ENCODE results near the gene RRP12.
"Not testable (repeated sequence)": the region's sequence is repeated elsewhere in the genome, so short reads cannot be mapped to it uniquely, and the experiment has no call there.

RRP12 gene

GRCh38 chr10:97400665-97401454, at the start of gene RRP12:
Gene RRP12 (minus strand): TSS chr10:97401340. CDS start chr10:97401231, 109 bp downstream.
- DNase-seq: peak; percentile 99

GRCh38 chr10:97450828-97451227, 49.7 kb upstream of the RRP12 start:
- DNase-seq: no peak

DNA sequence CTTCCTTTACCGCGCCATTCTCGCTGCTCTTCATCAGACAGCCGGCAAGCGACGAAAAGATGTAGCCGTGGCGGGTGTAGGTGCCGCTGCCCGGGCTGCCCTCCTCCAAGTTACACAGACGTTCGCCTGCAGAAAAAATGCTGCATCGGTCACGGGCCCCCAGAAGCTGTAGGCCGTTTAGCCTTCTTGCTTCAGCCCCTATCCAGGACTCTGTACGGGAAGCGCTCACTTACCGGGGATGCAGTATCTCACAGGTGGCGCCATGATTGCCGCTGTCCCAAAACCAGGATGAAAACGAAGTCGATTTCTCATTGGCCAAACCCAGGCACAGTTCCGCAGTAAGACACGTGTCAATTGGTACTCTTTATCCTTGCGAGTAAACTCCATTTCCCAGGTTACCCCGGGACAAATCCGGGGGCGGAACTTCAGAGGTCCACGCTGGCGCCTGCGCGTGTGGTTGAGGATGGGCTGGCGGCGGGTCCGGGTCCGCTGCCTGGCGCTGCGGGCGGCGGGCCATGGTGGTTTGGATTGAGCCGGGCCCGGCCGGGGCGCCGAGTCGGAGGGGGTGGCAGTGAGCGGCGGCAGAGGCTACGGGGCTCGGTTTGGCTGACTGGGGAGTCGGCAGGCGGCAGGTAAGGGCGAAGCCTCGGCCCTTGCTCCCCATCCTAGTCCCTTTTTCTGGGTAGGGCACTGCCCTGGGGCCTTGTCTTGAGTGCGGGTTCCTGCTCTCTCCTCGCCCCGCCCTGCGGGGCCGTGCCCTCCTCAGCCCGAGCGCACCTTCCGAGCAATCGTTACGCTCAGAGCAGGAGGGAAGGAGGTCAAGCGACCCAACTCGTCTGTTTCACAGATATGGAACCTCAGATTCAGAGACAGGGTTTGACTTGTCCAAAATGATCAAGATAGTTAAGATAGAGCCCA, 44.8 kb upstream of the RRP12 start, which contains the start of the genes EXOSC1 and ZDHHC16:
Gene EXOSC1 (minus strand): TSS at position 285 of the 918 bp plus-strand sequence. CDS start 21 bp downstream, at position 264.
Gene ZDHHC16 (plus strand): TSS at position 454 of the 918 bp plus-strand sequence. CDS start 5,501 bp downstream, outside the sequence.
- peak; percentile 95 for DNase-seq

DNA sequence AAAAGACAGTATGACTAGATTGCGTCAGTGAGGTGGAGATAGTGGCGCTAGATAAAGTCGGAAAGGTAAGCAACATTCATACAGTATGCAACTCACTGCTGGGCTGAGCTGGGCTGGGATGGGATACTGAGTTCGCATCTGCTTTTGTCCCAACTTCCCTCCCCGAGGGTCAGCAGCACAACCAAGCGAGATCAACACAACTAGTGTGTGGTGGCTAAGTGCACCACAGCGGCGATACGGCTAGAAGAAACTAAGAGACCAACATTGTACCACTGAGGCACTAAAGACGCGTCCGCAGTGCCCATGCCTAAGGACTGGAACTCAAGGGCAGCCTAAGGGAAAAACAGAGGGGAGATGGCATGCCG, 44.2 kb upstream of the RRP12 start:
- DNase-seq: no peak

GRCh38 chr10:97444212-97444611, 43.1 kb upstream of the RRP12 start:
- DNase-seq: no peak

GRCh38 chr10:97442277-97442676, 41.1 kb upstream of the RRP12 start:
- no peak for DNase-seq

- no peak for DNase-seq
Measured at GRCh38 chr10:97435211-97435610, 34.1 kb upstream of the RRP12 start.

- no peak for DNase-seq
Measured at GRCh38 chr10:97434557-97434956, 33.4 kb upstream of the RRP12 start.

DNA sequence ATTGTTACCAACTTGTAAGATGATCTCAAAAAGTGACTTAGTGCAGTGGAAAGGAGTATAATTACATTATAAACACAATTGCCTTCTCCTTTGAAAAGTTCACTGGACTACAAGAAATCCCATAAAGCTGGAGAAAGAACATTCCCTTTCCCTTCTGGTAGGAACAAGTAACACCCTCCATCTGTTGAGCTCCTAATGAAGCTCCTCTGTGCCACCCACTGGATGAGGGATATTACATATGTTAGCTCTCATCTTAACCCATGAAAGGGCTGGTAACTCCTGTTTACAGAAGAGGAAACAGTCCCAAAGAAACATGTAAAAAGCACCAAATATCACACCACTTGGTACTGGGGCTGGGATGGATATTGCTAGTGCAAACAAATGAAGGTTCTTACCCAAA, 32.9 kb upstream of the RRP12 start:
- DNase-seq: no peak

DNA sequence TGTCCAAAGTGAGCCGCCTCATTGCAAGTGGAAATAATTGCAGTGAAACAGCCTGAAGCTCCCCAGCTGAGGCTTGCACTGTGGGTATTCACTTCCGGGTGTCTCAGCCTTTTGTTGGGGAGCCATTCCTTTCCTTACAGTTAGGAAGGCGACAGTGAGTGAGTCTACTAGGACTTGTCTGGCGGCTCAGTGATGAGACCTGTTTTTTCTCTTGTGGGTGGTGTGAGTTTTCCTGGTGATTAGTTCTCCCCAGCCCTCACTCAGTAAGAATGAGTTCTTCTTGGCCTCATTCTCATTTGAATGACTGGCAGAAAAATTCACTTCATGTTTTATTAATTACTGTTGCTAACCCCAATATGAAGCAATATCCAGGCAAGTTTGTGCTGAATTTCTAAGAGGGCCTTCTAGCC, 27.4 kb upstream of the RRP12 start:
- DNase-seq: peak; percentile 40

DNA sequence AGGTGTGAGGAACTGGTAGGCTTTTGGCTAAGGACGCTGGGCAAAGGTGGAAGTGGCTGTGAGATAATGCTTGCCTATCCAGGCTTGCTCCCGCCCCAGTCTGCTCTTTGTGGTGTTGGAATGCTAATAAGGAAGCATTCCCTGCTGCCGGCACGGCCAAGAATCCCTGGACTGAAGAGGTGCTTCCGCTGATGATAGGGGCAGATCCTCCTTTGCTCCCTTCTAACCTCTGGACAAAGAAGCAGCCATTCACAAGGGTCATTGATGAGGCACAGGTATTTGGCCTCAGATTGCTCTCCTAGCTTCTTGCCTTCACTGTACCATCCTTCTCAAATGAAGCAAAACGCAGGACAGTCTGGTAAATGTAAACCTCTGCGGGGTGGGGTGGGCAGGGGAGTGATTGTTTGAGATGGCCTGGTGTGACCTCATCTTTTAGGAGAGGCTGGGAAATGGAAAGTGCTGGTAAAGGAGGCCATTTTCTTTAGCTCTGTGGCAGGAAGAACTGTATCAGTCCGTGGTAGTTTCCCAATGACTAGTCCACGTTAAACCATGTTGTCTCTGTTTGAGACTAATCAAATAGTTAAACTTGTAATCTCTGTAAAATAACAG, 26.5 kb upstream of the RRP12 start:
- no peak for DNase-seq

DNA sequence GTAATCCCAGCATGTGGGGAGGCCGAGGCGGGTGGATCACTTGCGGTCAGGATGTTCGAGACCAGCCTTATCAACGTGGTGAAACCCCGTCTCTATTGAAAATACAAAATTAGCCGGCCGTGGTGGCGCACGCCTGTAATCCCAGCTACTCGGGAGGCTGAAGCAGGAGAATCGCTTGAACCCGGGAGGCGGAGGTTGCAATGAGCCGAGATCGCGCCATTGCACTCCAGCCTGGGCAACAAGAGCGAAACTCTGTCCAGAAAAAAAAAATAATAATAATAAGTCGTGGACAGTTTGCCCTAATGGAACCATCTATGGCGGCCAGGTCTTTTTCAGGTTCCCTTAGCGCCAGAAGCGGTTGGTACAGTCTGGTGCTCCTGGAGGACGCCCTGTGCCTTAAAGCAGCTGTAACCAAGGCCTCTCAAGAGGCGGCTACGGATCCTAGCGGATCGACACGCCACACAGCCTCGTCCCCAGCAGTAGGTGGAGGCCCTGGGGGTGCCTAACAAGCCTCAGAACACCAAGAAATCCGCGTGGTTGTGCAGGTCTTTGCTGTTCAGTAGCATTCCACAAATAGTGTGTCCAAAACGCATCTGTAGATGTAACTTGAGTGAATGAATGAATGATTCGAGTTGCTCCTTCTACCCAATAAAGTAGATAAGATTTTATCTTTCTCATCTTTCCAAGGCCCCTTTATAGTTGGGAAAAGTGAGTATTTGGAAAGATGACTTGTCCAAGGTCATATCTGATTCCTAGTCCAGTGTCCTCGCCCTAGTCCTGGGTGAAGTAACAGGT, 25.8 kb upstream of the RRP12 start:
- DNase-seq: no peak

DNA sequence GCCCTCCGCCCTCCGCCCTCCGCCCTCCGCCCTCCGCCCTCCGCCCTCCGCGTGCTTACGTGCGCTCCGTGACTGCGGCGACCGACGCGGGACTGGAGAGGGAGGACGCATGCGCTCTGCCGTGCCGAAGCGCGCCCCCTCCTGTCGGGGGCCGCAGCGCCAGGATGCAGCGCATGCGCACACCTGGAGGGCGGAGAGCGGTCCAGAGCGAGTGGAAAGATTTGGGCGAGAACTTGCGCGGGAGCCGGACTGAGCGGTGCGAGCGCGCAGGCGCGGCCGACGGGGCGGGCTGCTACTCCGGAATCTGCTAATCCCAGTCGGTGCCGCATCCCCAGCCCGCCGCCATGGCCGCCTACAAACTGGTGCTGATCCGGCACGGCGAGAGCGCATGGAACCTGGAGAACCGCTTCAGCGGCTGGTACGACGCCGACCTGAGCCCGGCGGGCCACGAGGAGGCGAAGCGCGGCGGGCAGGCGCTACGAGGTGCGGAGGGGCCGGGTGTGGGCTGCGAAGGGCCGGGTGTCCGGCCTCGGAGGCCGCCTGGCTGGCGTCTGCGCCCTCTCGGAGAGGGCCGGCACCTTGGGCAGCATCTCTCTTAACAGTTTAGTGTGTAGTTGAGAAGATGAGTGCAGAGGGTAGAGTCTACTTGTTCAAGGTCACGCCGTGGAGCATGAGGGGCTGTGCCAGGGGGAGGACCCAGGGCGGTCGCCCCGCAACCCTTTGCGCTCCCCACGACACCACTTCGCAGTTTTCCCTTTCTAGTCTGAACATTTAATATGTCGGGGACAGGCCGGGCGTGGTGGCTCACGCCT, 25.0 kb upstream of the RRP12 start, which contains the start of gene PGAM1:
Gene PGAM1 (plus strand): TSS at position 228 of the 812 bp plus-strand sequence. CDS start 117 bp downstream, at position 345.
- peak; percentile 96 for DNase-seq

DNA sequence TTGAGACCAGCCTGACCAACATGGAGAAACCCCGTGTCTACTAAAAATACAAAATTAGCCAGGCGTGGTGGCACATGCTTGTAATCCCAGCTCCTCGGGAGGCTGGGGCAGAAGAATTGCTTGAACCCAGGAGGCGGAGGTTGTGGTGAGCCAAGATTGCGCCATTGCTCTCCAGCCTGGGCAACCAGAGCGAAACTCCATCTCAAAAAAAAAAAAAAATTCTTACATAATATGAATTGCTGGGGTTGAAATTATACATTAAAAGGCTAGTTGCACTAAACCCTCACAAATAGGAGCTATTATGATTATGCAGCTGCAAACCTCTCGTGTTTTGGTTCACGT, 22.6 kb upstream of the RRP12 start:
- not testable (repeated sequence) for DNase-seq

DNA sequence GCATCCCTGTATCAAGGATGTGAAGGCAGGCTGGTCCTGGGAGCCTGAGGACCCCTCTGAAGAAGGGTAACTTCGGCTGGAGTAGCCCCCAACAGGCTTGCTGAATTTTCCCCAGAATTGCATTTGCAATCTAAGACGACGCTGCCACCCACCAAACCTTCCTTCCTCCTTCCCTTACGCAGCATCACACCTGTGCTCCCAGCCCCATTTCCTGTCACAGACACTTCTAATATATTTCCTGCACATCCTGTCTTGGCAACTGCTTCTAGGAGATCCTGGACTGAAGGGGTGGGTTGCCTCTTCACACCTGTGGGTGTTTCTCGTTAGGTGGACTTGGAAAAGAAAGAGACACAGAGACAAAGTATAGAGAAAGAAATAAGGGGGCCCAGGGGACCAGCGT, 15.4 kb upstream of the RRP12 start:
- no peak for DNase-seq

DNA sequence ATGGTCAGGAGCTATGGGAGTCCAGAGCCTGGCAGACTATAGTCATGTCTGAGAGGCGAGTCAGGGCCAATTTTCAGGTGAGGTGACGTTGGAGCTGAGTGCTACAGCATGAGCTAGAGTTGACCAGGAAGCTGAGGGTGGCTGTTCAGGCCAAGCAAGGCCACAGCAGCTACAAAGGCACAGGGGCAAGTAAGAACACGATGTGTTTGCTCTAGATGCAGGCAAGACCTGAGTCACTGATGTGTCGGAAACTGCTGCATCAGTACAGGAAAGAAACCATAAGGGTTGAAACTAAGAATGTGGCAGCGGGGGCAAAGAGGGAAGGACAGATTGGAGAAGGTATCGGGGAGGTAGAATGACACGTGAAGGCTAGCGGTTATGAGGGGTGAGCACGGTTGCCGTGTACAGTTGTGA, 11.8 kb upstream of the RRP12 start:
- no peak for DNase-seq

- no peak for DNase-seq
Measured at GRCh38 chr10:97411406-97411805, 10.3 kb upstream of the RRP12 start.

DNA sequence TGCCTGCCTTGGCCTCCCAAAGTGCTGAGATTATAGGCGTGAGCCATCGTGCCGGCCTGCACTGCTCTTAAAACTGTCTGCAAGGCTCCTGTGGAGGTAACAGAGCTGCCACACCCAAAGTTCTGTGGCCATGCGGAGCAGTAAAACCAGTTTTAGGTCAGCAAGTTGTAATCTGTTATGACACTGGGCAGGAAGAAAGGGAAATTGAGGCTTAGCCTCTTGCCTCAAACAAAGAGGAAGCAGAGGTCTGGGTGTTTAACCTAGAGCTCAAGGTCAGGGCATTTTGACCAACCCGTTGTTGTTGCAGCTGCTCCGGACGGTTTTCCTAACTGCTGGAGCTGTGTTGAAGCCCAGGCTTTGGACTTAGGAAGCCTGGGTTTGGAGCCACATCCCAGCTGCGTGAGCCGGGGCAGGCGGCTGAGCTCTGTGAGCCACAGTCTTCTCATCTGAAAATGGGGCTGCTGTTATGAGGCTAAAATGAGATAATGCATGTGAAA, 7.4 kb upstream of the RRP12 start:
- DNase-seq: no peak

DNA sequence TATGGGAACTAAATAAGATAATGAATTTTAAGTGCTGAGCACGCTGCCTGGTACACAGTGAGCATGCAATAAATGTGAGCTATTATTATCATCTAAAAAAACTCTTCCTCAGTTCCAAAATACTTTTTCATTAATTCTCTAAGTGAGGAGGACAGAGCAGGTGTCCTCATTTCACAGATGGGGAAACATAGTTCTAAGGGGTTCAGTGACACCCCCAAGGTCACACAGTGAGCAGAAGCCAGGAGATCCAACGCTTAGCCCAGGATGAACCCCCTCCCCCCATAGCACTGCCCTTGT, 6.8 kb upstream of the RRP12 start:
- DNase-seq: no peak

DNA sequence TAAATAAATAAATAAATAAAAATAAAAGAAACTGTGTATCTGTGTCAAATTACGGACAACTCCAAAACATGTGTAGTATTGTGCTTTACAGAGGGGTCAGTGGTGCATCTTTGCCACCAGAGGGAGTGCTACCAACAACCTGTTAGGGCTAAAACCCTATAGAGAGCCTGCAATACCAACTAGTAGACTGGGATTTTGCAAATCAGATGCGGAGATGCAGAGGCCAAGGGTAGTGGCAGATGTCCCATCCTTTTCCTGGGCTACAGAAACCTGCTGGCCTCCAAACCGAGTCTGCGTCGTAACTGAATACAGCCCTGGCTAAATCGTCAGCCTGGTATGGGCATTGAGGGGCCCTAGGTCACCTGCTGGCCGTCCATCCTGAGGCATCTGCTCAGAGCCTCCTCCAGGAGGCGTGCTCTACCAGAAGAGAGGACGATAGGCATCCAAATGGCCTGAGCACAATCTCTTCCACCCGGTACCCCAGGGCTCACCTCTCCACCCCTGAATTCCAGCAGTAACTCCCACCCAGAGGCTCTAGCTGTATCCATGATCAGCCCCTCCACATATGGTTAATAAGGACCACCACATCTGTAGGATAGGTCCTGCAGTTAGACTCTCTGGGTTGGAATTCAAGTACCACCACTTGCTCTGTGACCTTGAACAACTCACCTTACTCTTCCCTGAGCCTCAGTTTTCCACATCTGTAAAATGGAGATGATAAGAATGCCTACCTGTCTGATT, 6.2 kb upstream of the RRP12 start:
- peak; percentile 72 for DNase-seq

- DNase-seq: not testable (repeated sequence)
Measured at GRCh38 chr10:97406483-97406882, 5.3 kb upstream of the RRP12 start.

Data from fibroblast of skin of right quadriceps (primary cell).